MM.1S (cell line): ENCODE data around the gene DYNC1I1.

Experiments used
- DNase-seq: peaks from one replicate; pipeline ENCODE4 v3.0.0-alpha.2; 2015
- H2AFZ ChIP-seq: fragments of 300-600 bp; sonication (generic); 2 replicates; pipeline ENCODE4 v1.6.0; 2016; ENCODE audit warnings: antibody characterized with exemption, low read length
- H3F3A ChIP-seq: fragments of 300-600 bp; sonication (generic); 2 replicates; pipeline ENCODE4 v1.6.1; 2016; ENCODE audit warnings: mild to moderate bottlenecking, antibody characterized with exemption, low read length, moderate library complexity, mixed read lengths; ENCODE audit not compliant: insufficient read depth
- H3K27ac ChIP-seq: fragments of 300-600 bp; sonication (generic); 2 replicates; pipeline ENCODE4 v1.5.1; 2016; ENCODE audit warnings: mild to moderate bottlenecking, low read length
- H3K27me3 ChIP-seq: fragments of 300-600 bp; sonication (generic); replicated peaks from 2 replicates; pipeline ENCODE4 v1.6.0; 2016; ENCODE audit warnings: low read length; ENCODE audit not compliant: insufficient read depth
- H3K36me3 ChIP-seq: fragments of 300-600 bp; sonication (generic); replicated peaks from 2 replicates; pipeline ENCODE4 v1.6.1; 2016; ENCODE audit warnings: mild to moderate bottlenecking, low read length, mixed read lengths; ENCODE audit not compliant: insufficient read depth
- H3K4me1 ChIP-seq: fragments of 300-600 bp; sonication (generic); 2 replicates; pipeline ENCODE4 v1.6.1; 2016; ENCODE audit warnings: low read length, mixed read lengths
- H3K4me2 ChIP-seq: fragments of 300-600 bp; sonication (generic); 2 replicates; pipeline ENCODE4 v1.6.0; 2016; ENCODE audit warnings: low read depth, low read length
- H3K4me3 ChIP-seq: fragments of 300-600 bp; sonication (generic); 2 replicates; pipeline ENCODE4 v1.5.1; 2016; ENCODE audit warnings: low read length, mixed read lengths
- H3K79me2 ChIP-seq: fragments of 300-600 bp; sonication (generic); 2 replicates; pipeline ENCODE4 v1.6.1; 2016; ENCODE audit warnings: mixed run types, low read length, mixed read lengths
- H3K9ac ChIP-seq: fragments of 300-600 bp; sonication (generic); 2 replicates; pipeline ENCODE4 v1.6.1; 2016; ENCODE audit warnings: low read length, mixed read lengths
- H3K9me2 ChIP-seq: fragments of 300-600 bp; sonication (generic); replicated peaks from 2 replicates; pipeline ENCODE4 v1.6.1; 2016; ENCODE audit warnings: mild to moderate bottlenecking, low read length, mixed read lengths; ENCODE audit not compliant: insufficient read depth
- H3K9me3 ChIP-seq: fragments of 300-600 bp; sonication (generic); replicated peaks from 2 replicates; pipeline ENCODE4 v1.6.1; 2016; ENCODE audit warnings: mild to moderate bottlenecking, low read length, mixed read lengths; ENCODE audit not compliant: insufficient read depth
- H4K20me1 ChIP-seq: fragments of 300-600 bp; sonication (generic); 2 replicates; pipeline ENCODE4 v1.6.1; 2016; ENCODE audit warnings: mild to moderate bottlenecking, low read length, moderate library complexity, mixed read lengths; ENCODE audit not compliant: insufficient read depth
- EZH2 ChIP-seq: fragments of 300-600 bp; sonication (generic); optimal IDR thresholded peaks from 2 replicates; pipeline ENCODE3; 2017; ENCODE audit warnings: low read depth, mild to moderate bottlenecking, antibody characterized with exemption, low read length, mixed read lengths
- EZH2phosphoT487 ChIP-seq: fragments of 300-600 bp; sonication (generic); IDR thresholded peaks from 2 replicates; pipeline ENCODE4 v1.6.1; 2018; ENCODE audit warnings: antibody characterized with exemption, low read length
- TF ChIP-seq, protein P1 (sequence below): fragments of 300-600 bp; sonication (generic); IDR thresholded peaks from 2 replicates; pipeline ENCODE4 v1.5.1; 2016; ENCODE audit warnings: antibody characterized with exemption, low read length, mixed read lengths

DYNC1I1 gene

DNA sequence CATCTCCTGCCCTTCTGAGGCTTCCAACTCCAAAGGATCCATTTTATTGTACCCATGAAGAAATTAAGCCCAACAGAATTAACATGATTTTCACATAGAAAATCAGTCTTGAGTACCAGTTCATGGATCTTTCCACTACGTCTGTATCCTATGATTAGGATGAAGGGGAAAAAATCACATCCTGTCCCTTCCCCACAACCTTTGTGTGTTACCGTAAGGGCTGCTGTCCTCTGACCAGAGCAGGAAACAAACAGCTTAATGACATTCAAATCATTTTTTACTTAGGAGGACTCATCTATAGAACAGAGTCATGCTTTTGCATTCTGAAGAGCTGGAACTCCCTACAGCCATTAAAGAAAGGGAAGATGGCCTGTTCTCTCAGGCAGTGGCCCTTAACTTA lies 241.5 kb downstream of the DYNC1I1 start:
- no peaks in the 10 kb centered on the region for H3K79me2 ChIP-seq
- no peaks in the 10 kb centered on the region for H4K20me1 ChIP-seq
- no peak overlapping the region for H3K9ac ChIP-seq
- H3K4me1 ChIP-seq, result no peaks in the 10 kb centered on the region
- no peaks in the 10 kb centered on the region for H3K36me3 ChIP-seq
- no peak overlapping the region for H3K4me3 ChIP-seq
- no peaks in the 10 kb centered on the region for H3K9me2 ChIP-seq
- TF ChIP-seq, protein P1, sequence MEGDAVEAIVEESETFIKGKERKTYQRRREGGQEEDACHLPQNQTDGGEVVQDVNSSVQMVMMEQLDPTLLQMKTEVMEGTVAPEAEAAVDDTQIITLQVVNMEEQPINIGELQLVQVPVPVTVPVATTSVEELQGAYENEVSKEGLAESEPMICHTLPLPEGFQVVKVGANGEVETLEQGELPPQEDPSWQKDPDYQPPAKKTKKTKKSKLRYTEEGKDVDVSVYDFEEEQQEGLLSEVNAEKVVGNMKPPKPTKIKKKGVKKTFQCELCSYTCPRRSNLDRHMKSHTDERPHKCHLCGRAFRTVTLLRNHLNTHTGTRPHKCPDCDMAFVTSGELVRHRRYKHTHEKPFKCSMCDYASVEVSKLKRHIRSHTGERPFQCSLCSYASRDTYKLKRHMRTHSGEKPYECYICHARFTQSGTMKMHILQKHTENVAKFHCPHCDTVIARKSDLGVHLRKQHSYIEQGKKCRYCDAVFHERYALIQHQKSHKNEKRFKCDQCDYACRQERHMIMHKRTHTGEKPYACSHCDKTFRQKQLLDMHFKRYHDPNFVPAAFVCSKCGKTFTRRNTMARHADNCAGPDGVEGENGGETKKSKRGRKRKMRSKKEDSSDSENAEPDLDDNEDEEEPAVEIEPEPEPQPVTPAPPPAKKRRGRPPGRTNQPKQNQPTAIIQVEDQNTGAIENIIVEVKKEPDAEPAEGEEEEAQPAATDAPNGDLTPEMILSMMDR, result no peak
- TF ChIP-seq EZH2 (no peak), EZH2phosphoT487 (no peak)
- no peak for DNase-seq
- no peaks in the 10 kb centered on the region for H3K27me3 ChIP-seq
- H3K27ac ChIP-seq, result no peak overlapping the region
- H3F3A ChIP-seq, result no peaks in the 10 kb centered on the region
- H3K9me3 ChIP-seq, result no peaks in the 10 kb centered on the region
- no peak overlapping the region for H3K4me2 ChIP-seq
- no peak overlapping the region for H2AFZ ChIP-seq

DNA sequence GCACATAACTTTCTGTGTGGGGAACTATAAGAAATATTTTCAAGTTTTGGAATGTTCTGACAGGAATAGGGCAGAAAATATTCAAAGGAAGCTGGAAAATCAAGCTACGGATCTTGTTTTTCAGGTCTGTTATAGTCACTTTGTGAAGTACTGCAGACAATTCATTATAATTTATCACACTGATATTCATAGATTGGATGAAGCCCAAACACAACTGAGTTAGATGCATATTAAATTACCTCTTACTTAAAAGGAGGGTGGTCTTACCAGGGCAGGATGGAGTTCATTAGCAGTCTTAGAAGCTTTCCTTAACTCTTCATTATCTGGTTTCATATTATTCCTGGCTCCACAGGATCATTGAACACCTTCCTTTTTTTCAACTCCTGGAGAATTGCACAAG lies 242.3 kb downstream of the DYNC1I1 start:
- Histone ChIP-seq H2AFZ (no peak overlapping the region), H3K27ac (no peak overlapping the region), H3K9ac (no peak overlapping the region), H3K4me1 (no peaks in the 10 kb centered on the region), H4K20me1 (no peaks in the 10 kb centered on the region), H3K27me3 (no peaks in the 10 kb centered on the region), H3K4me2 (no peak overlapping the region), H3K4me3 (no peak overlapping the region), H3K9me3 (no peaks in the 10 kb centered on the region), H3K9me2 (no peaks in the 10 kb centered on the region), H3K36me3 (no peaks in the 10 kb centered on the region), H3F3A (no peaks in the 10 kb centered on the region), H3K79me2 (no peaks in the 10 kb centered on the region)
- TF ChIP-seq EZH2phosphoT487 (no peak), EZH2 (no peak)
- TF ChIP-seq, protein P1, result no peak
- no peak for DNase-seq

DNA sequence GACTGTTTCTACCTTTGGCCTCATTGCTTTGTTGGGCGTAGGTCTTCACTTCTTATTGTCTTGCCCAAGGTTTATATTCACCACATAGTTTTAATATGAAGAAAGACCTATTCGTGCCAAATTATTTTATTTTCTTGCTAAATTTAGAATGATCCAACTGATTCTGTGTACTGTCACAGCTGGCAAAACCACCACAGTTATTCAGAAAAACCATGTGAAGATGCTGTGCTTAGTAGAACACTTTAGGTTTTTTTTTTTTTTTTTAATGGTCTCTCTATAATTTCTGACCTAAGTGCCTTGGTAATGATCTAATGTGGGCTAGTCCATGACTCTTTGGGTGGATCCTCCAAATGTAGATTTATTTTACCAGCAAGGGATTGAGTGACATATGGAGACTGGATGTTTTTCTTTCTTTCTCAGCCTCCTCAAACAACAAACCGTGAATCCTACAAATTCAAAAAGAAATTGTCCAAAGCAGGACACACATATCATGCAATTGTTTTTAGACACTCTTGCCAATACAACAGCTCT lies 243.8 kb downstream of the DYNC1I1 start:
- TF ChIP-seq, protein P1, result no peak
- TF ChIP-seq EZH2phosphoT487, result no peak
- no peaks in the 10 kb centered on the region for H4K20me1 ChIP-seq

More for the DNA sequence above, 243.8 kb downstream of the DYNC1I1 start:
- Histone ChIP-seq H3K4me2 (no peak overlapping the region), H3K36me3 (no peaks in the 10 kb centered on the region), H3K79me2 (no peaks in the 10 kb centered on the region), H3K27ac (no peak overlapping the region), H3K9me2 (no peaks in the 10 kb centered on the region), H2AFZ (no peak overlapping the region), H3F3A (no peaks in the 10 kb centered on the region), H3K27me3 (no peaks in the 10 kb centered on the region), H3K9ac (no peak overlapping the region), H3K9me3 (no peaks in the 10 kb centered on the region), H3K4me1 (no peaks in the 10 kb centered on the region), H3K4me3 (no peak overlapping the region)
- DNase-seq, result no peak
